Neutrophil (primary cell): Measurements from ENCODE around the gene EXD1.

Experiments used
- H3K27ac ChIP-seq: fragments of 200-600 bp; sonication (generic); 2 replicates; pipeline ENCODE4 v1.5.1; 2016; ENCODE audit warnings: mild to moderate bottlenecking, moderate library complexity
- H3K27me3 ChIP-seq: fragments of 200-600 bp; sonication (generic); 2 replicates; pipeline ENCODE4 v1.6.0; 2016; ENCODE audit warnings: mild to moderate bottlenecking
- H3K36me3 ChIP-seq: fragments of 200-600 bp; sonication (generic); 2 replicates; pipeline ENCODE4 v1.5.1; 2017
- H3K4me1 ChIP-seq, 2 experiments: fragments of 200-600 bp in 1 of 2; sonication (generic) in 1 of 2; 1 replicate in 1 of 2; 2 replicates in 1 of 2; pipeline versions ENCODE4 v1.5.1 to v1.6.1; 2013 to 2016; ENCODE audit warnings: low read depth in 1 of 2, low read length in 1 of 2, mild to moderate bottlenecking in 1 of 2, moderate library complexity in 1 of 2; ENCODE audit not compliant: control insufficient read depth in 1 of 2, insufficient read depth in 1 of 2
- H3K4me3 ChIP-seq, 2 experiments: fragments of 200-600 bp in 1 of 2; sonication (generic) in 1 of 2; 1 replicate in 1 of 2; 2 replicates in 1 of 2; pipeline ENCODE4 v1.5.1; 2013 to 2016; ENCODE audit warnings: low read depth in 1 of 2, low read length in 1 of 2, mild to moderate bottlenecking in 1 of 2, moderate library complexity in 1 of 2
- H3K9me3 ChIP-seq: fragments of 200-600 bp; sonication (generic); 2 replicates; pipeline ENCODE4 v1.5.1; 2016
- TF ChIP-seq, protein P1 (sequence below): fragments of 200-600 bp; sonication (generic); IDR thresholded peaks from 2 replicates; pipeline ENCODE4 v1.5.1; 2016; ENCODE audit warnings: antibody characterized with exemption

Gene EXD1

DNA sequence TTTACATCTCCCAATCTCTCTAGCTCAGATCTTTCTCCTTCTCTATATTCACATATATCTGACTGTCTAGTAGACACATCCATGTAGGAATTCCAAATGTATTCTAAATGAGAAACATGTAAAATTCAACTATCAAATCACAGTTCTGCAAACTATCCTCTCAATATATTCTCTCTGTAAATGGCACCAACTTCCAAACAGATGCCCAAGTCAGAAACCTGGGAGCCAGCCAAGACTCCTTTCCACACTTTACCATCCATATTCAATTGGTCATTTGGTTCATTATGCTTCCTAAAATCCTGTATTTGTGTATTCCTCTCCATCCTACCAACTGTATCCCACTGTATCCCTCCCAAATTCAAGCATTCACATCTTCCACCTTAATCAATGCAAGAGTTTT lies 61.5 kb downstream of the EXD1 start:
- no peaks in the 10 kb centered on the region for H3K36me3 ChIP-seq
- no peaks in the 10 kb centered on the region for H3K9me3 ChIP-seq
- H3K27me3 ChIP-seq: no peaks in the 10 kb centered on the region
- no peak overlapping the region for H3K27ac ChIP-seq
- TF ChIP-seq, protein P1, sequence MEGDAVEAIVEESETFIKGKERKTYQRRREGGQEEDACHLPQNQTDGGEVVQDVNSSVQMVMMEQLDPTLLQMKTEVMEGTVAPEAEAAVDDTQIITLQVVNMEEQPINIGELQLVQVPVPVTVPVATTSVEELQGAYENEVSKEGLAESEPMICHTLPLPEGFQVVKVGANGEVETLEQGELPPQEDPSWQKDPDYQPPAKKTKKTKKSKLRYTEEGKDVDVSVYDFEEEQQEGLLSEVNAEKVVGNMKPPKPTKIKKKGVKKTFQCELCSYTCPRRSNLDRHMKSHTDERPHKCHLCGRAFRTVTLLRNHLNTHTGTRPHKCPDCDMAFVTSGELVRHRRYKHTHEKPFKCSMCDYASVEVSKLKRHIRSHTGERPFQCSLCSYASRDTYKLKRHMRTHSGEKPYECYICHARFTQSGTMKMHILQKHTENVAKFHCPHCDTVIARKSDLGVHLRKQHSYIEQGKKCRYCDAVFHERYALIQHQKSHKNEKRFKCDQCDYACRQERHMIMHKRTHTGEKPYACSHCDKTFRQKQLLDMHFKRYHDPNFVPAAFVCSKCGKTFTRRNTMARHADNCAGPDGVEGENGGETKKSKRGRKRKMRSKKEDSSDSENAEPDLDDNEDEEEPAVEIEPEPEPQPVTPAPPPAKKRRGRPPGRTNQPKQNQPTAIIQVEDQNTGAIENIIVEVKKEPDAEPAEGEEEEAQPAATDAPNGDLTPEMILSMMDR: no peak
- H3K4me3 ChIP-seq: no peak overlapping the region
- H3K4me1 ChIP-seq: peaks cover 0 to 4% of the 10 kb centered on the region in 2 experiments

DNA sequence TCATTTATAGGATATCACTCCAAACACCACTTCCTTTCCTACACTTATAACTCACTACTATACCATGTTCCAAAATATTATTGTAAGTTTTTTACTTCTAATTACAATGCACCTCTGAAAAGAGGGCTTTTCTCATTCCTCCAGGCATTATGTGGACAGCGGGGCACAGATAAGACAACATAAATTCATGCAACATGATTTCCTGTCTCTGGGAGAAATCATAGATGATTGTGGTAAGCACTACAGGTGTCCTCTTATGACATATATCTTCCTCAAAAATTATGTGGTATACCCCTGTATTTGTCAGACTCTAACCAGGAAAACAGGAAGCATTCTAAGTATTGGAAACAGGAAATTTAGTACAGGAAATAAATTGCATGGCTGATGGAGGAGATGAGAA lies 68.8 kb downstream of the EXD1 start:
- H3K9me3 ChIP-seq: no peaks in the 10 kb centered on the region
- no peaks in the 10 kb centered on the region for H3K36me3 ChIP-seq
- H3K4me3 ChIP-seq: no peak overlapping the region
- H3K27me3 ChIP-seq: no peaks in the 10 kb centered on the region
- TF ChIP-seq, protein P1: no peak
- H3K27ac ChIP-seq: no peak overlapping the region
- peaks cover 9 to 12% of the 10 kb centered on the region in 2 experiments for H3K4me1 ChIP-seq

DNA sequence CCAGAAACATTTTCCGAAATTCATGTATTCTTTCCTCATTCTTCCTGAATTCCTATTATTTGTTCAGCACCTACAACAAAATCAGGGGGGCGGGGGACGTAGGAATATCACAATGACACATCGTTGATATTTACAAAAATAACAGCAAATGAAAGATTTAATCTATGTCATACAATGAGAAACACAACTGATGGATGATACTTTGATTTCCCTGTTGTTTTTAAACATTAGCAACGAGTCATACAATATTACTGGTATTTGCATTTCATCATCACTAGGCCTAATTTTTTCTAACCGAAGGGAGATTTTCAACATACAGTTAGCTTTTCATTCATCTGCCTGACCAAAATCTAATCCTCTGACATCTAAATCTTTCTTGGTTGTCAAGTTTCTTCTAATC lies 69.2 kb downstream of the EXD1 start:
- TF ChIP-seq, protein P1: no peak
- Histone ChIP-seq H3K4me1 (peaks cover 9 to 12% of the 10 kb centered on the region in 2 experiments), H3K27me3 (no peaks in the 10 kb centered on the region), H3K36me3 (no peaks in the 10 kb centered on the region), H3K9me3 (no peaks in the 10 kb centered on the region), H3K4me3 (no peak overlapping the region), H3K27ac (no peak overlapping the region)

DNA sequence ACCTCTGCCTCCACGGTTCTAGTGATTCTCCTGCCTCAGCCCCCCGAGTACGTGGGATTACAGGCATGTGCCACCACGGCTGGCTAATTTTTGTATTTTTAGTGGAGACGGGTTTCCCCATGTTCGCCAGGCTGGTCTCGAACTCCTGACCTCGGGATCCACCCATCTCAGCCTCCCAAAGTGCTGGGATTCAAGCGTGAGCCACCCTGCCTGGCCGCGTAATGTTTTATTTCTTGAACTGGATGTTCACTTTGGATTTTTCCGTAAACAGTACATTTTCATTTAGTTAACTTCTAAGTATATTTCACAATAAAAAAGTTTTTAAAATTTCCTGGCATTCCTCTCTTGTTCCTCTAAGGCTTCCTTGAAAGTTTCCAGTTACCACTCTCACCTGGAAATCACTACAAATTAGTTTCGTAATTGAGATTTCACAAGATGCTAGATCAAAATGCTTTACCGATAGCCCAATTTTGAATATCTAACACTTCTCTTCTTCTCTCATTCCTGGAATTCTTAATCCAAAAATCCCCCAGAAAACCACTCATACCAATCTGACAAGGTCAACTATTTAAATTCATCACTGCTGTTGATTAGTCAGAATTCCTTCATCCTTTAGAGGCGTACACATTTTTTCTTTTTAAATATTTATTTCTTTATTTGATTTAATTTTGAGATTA lies 69.8 kb downstream of the EXD1 start:
- peaks cover 9 to 12% of the 10 kb centered on the region in 2 experiments for H3K4me1 ChIP-seq
- H3K36me3 ChIP-seq: no peaks in the 10 kb centered on the region
- H3K27me3 ChIP-seq: no peaks in the 10 kb centered on the region
- no peaks in the 10 kb centered on the region for H3K9me3 ChIP-seq
- TF ChIP-seq, protein P1: no peak
- H3K27ac ChIP-seq: no peak overlapping the region
- H3K4me3 ChIP-seq: no peak overlapping the region

DNA sequence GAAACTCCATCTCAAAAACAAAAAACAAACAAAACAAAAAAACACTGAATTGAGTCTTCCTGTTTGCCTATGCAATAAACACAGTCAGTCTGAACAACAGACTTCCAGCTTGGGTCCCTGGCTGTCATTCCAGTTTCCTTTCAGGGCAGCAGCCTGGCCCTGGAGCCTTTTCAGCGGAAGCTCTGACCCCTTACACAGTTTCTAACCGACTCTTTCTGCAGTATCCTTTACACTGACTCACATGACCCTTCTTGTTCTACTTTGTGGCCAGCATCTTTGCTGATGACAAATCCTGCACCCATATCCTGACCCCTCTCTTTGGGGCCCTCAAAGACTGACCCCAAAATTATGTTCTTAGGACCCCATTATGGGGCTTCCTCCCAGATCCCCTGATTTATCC lies 76.1 kb downstream of the EXD1 start:
- TF ChIP-seq, protein P1: no peak
- peaks cover 6% of the 10 kb centered on the region for H3K27me3 ChIP-seq
- H3K27ac ChIP-seq: no peak overlapping the region
- no peaks in the 10 kb centered on the region for H3K9me3 ChIP-seq
- H3K4me3 ChIP-seq: no peak overlapping the region
- no peaks in the 10 kb centered on the region for H3K36me3 ChIP-seq
- no peaks in the 10 kb centered on the region for H3K4me1 ChIP-seq
